NOMO-1 treated with dmso at 0.1 percent for 144 hours (cell line): ENCODE results near the gene SIMC1.
"Not testable (repeated sequence)": the region's sequence is repeated elsewhere in the genome, so short reads cannot be mapped to it uniquely, and the experiment has no call there.

Experiments used
- DNase-seq: peaks from one replicate; lab custom pipeline; 2025; ENCODE audit not compliant: unreplicated experiment; lab: John Stamatoyannopoulos, UW

SIMC1 gene

DNA sequence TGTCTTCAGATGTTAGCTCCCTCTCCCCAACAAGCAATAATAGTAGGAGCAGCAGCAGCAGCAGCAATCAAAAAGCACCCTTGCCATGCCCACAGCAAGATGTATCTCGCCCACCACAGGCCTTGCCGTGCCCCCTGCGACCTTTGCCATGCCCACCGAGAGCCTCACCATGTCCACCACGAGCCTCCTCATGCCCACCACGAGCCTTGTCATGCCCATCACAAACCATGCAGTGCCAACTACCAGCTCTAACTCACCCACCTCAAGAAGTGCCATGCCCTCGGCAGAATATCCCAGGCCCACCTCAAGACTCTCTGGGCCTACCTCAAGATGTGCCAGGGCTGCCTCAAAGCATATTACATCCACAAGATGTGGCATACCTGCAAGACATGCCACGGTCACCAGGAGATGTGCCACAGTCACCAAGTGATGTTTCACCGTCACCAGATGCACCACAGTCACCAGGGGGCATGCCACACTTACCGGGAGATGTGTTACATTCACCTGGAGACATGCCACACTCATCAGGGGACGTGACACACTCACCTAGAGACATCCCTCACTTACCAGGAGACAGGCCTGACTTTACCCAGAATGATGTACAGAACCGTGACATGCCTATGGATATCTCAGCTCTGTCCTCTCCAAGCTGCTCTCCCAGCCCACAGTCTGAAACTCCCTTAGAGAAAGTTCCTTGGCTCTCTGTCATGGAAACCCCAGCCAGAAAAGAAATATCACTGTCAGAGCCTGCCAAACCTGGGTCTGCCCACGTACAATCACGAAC, 52.0 kb downstream of the SIMC1 start:
- not testable (repeated sequence) for DNase-seq

GRCh38 chr5:176305356-176305755, 67.1 kb downstream of the SIMC1 start:
- DNase-seq = not testable (repeated sequence)

- no peak for DNase-seq
These were observed 79.5 kb downstream of the SIMC1 start for GRCh38 chr5:176317534-176318374.

DNA sequence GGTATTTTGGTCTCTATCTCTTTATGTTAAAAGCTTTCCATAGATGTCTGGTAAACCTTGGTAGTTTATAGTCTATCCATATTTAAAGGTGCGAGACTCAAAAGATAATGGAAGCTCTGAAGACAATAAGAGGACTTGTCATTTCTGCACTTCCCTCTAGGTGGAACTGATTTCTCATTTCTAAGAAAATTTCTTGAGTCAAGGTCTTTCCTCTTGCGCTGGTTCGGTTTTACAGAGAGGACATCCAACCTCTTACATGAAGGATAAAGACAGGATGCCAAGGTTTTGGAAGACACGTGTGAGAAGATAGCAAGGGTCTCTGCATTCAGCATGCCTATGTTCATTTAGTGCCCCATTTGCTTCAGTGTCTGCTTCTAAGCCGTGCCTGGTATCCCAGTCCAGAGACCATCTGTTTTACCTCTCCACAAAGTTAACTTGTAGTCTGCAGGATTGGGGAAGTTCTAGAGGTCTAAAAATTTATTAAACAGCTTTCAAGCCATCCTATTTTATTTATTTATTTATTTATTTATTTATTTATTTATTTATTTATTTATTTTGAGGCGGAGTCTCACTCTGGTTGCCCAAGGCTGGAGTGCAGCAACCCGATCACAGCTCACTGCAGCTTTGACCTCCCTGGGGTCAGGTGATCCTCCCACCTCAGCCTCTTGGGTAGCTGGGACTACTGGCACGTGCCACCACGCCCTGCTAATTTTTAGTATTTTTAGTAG, 81.8 kb downstream of the SIMC1 start:
- no peak for DNase-seq

DNA sequence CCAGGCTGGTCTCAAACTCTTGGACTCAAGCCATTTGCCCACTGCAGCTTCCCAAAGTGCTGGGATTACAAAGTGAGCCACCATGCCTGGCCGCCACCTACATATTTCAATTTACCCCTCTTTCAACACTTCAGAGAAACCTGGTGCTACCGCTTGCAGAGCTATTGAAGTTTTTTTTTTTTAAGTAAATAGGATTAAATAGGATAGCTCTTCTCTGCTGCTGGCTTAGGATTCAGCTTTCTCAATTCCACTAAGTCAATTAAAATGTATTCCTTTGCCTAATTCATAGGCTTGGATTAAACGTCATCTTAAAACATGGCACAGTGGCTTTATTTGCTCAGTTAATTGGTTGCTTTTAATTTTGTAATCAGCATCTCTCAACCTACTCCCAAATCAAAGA, 82.4 kb downstream of the SIMC1 start:
- DNase-seq = no peak

GRCh38 chr5:176334031-176334770, 96.0 kb downstream of the SIMC1 start:
- DNase-seq = no peak

- no peak for DNase-seq
These were observed 99.7 kb downstream of the SIMC1 start for GRCh38 chr5:176337913-176338312.

DNA sequence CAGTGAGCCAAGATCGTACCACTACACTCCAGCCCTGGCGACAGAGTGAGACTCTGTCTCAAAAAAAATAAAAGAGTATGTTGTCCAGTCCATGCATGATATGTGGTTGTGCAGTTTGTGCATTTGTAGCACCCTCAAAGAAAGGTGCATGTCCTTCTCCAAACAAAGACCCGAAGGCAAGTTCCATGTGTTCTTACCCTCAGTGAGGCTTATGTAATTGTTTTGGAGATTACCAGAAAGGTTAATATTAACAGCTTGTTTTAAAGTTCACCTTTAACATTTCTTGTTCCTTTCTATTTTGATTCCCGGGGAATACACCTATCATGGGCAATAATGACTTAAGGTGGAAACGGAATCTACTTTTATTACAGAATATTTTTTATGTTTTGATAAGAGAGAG, 101.1 kb downstream of the SIMC1 start:
- no peak for DNase-seq

- no peak for DNase-seq
These were observed 103.3 kb downstream of the SIMC1 start for GRCh38 chr5:176341325-176342157.

DNA sequence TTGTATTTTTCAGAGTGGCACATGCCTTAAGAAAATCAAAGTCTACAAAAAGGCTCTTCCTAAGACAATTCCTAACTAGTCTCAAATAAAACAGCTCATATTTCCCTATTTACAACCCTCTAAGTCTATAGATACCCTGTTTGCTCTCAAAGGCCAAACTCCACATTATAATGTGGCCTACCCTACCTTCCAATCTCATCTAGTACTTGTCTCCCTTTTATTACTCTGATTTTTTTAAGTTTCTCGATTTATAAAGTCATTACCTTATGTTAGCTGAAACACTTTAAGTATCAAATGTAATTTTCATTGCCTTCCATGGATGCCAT, 103.9 kb downstream of the SIMC1 start:
- DNase-seq = no peak

DNA sequence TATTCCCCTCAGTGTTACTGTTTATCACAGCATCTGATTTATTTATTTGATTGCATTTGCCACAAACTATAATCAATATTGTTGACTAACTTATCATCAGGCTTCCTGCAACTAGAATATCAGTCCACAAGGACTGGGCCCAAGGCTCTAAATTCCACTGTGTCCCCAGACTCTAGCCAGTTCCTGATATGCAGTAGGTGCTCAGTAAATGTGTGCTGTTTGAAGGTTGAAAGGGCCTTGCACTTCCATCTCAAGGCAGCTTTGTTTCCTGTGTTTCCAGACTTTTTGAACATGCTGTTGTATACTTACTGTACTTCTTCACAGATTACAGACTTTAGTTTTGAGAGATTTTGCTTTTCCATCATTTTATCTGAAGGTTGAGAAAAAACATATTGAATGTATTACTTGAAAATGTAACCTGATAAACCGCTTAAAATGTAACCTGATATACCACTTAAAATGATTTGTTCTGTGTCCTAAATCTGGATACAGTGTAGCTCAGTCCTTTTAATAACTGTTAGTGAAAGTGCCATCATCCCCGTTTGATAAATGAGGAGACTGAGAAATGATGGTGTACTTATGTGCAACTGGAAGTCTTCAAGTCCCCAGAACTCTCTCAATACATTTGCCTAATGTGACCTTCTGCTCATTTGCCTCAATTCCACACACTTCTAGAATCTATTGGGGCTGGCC, 104.7 kb downstream of the SIMC1 start:
- DNase-seq = no peak

GRCh38 chr5:176350416-176350815, 112.2 kb downstream of the SIMC1 start:
- DNase-seq = no peak

GRCh38 chr5:176352116-176352878, 114.1 kb downstream of the SIMC1 start:
- no peak for DNase-seq

DNA sequence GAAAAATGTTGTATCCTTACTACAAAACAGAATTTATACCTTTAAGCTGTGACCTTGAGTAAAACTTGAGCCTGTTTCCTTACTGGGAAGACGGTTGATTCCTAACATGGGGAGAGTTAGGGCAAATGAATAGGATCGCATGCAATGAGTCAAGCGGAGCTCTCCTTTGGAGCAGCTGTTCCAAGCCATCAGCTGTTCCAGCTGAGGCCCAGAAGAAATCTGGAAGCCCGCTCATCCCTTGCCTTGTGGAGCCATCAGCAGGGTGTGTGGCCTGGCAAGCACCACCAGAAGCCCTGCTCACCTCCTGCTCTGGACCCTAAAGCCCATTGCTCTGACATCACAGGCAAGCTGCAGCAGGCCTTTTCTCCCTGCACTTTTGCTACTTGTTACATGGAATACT, 115.3 kb downstream of the SIMC1 start:
- no peak for DNase-seq

GRCh38 chr5:176355400-176356178, 117.4 kb downstream of the SIMC1 start:
- DNase-seq = no peak

- DNase-seq = no peak
These were observed 117.9 kb downstream of the SIMC1 start for GRCh38 chr5:176356179-176356566.

GRCh38 chr5:176359658-176360057, 121.4 kb downstream of the SIMC1 start:
- DNase-seq = no peak

DNA sequence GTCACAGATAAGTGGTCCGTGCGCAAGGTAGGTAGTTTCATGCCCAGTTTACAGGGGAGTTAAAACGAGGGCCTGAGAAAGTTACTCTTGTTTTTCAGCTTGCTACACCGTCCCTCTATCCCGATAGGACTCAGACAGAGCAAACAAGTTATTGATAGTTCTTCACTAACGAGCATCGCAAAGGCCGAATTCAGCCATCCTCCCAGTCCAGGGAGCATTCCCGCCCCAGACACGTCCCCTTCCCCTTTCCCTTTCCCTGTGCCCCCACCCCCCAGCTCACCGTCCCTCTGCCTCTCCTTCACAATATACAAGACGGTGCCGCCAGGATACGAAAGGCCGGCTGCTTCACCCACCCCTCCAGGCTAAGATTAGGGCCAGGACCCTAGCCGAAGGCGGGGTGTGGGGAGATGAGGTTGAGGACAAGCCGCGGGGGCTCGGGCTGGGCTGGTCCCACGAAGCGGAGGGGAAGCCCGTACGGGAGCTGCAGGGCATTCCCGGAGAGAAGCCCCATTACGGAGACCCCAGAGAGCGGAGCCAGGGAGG, 122.7 kb downstream of the SIMC1 start:
- no peak for DNase-seq
